ENCODE results near the gene ADGRB2.

ADGRB2 gene

DNA sequence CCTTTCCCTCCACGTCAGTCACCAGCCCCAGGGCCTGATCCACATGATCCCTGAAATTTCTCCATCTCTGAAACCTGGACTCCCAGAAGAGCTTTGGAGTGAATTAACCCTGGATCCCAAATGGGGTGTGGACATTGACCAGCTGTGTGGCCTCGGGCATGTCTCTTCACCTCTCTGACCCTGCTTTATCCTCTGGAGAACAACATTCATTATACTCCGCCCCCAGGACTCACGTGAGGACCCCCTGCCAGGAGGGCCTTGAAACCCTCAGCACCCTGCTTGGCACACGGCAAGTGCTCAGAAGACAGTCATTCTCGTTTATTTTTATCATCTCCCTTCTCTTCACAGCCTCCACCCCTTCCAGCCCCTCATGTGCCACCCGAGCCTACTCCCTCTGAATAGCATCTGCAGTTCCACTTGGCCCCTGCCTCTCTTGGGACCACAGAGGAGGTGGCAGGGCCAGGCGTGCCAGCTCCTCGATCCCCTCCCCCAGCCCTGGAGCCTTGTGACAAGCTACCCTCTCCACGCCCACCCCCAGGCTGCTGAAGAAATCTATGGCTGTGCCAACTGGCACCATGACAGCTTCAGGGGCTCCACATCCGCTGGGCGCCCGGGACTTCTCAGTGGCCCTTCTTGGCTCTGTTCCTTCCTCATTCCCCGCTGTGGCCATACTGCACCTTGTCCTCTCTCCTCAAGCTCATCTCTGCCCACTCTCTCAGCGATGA is 18.0 kb downstream of the ADGRB2 start:
- ATAC-seq, result no peak

DNA sequence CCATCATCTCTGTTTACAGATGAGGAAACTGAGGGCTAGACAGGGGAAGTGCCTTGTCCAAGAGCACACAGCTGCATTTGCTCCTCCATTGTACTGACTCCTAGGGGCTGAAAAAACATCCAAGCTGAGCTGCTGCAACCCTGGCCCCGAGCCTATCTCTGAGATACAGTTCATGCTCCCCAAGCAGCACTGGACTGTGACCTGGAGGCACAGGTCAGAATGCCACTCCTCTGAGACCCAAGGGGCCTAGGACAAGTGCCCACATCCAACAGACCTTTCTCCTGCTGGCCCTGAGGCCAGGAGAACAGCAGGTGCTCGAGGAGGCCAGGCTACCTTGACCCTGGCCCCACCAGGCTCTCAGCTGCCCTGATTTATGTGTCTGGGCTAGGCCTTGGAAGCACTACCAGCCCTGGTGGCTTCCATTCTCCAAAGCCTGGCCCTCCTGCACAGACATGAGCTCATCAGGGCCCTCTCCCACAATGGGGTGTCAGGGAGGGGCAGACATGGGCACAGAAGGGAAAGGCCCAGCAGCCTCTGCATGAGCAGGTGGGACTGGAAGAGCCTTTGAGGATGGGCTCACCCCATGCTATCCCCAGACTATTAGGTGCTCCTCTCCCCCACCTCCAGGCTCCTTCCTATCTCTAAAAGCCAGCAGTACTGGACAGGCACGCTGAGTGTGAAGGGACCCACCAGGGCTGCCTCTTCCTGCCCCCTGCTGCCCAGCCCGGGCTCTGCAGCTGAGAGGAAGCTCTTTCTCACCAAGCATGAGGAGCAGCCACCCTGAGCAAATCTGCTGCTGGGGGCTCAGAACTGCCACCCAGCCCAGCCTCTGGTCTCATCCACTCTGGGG is 18.8 kb downstream of the ADGRB2 start:
- peak; percentile 50 to 58 for ATAC-seq

DNA sequence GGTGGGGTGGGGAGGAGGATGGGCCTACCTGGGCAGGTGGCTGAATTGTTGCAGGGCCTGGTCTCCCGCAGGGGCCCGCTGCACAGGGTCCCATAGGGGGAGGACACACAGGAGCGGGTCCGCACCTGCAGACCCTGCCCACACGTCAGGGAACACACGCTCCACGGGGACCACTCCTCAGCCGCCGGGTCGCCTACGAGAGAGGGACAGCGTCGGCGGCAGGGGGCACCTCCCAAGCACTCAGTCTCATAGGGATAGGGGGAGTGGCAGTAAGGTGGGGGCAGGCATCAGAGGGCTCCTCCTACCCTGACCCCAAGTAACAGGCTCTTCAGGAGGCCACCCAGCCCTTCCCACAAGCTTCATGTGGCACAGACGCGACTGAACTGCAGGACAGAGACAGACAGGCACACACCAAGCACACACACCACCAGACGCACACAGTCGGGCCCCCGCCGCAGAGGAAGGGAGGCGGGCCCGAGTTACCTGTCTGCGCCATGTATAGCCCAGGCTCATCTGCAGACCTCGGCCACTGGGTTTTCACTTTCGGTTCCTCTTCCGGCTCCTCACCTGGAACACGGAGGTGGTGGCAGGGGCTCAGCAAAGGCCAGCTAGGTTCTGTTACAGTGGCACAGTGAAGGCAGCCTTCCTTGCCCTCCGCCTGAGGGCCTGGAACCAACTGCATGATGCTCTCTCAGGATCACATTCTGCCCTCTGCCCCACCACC is 19.8 kb downstream of the ADGRB2 start:
- peak in 1 of 2 donors; percentile 14 for ATAC-seq

DNA sequence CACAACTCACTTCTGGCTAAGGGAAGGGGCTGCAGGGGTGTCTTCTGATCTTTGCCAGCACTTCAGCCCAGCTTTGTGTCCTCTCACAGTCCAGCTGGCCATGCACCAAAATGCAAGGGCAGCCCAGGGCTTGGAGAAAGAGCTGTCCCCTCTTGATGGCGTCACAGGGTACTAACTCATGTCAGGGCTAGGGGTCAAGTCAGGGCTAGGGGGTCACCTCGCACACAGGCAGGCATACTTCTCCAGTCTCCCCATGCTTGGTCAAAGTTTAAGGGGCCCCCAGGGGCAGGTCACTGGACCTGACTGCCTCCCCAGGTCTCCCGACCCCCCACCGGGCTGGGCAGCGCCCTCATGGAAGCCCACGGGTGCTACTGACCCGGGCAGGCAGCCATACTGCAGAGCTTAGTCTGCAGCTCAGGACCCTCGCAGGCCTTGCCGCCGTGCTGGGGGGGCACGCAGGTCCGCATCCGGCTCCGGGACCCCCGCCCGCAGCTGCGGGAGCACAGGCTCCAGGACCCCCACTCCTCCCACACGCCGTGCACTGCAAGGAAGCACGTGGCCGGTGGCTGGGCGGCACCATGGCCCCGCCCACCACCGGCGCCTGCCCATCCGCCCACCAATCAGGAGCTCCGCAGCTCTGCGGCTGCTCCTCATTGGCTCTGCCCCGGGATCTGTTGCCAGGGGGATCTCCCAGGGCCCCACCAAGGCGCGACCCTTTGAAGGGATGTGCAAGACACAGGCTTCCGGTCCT is 21.5 kb downstream of the ADGRB2 start:
- no peak for ATAC-seq

DNA sequence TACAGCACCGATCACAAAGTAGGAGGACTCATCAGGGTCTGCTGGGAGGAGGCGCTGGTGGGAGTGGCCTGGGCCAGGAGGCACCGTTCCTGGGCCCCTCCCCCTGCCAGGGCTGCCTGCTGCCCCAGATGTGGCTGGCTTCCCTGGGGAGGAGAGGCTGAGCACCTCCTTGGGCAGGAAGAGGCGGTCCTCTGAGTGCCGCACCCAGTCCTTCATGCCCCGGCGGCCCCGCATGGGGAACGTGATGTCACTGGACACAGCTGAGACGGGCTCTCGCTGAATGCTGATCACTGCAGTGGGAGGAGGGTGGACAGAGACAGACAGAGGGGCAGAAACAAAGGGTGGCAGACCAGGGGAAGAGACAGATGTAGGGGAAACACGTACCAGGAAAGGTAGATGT is 24.8 kb downstream of the ADGRB2 start:
- peak; percentile 55 to 59 for ATAC-seq

DNA sequence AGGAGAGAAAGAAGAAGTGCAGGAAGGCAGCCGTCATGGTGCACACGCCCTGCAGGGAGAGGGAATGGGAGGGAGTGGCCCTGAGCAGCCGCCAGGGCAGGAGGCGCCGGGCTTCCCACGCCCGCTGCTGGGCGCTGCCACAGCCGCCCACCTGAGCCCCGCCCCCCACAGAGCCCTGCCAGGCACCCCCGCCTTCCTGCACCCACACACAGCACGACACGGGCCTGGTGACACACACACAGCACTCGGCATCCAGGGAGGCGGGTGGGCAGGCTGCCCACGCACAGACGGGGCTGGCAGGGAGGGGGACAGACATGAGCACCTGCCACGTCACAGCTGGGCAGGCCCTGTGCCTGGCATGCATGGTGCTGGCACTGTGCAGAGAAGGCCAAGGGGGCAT is 27.5 kb downstream of the ADGRB2 start:
- no peak for ATAC-seq

DNA sequence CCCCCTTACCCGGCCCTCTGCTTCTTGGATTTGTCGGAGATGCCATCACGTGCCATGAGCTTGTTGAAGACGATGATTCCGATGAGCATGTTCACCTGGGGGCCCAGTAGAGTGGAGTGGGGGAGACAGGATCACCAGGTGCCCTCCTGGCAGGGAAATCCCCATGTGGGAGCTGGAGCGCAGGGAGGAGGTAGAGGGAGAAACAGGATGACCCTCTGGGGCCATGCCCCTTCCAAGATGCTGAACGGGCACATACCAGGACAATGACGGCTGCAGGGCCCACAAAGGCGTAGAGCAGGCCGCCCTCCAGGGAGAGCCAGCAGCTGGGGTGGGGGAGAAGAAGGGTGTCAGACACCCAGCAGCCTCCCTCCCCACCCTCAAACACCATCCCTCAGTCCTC is 28.6 kb downstream of the ADGRB2 start:
- no peak for ATAC-seq

DNA sequence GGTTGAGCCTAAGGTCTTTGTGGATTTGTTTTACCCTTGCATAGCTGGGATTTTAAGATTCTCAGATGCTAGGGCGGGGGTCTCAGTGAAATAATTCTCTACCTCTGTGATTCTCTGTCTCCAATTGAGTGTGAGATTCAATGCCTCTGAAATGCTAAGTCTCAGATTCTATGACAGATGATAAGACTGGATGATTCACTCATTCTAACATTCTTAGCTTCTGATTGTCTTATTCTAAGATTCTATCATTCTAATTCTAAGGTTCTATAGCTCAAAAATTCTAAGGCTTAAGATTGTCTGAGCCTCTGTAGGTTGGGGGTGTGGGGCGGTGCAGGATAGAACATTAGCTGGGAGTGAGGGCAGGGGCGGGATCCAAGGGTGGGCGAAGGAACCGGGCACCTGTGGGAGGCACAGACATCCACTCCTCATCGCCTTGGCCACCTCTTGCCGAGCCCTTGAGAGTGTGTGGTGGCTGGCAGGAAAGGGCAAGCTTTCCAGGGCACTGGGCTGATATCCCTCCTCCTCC is 29.5 kb downstream of the ADGRB2 start:
- ATAC-seq, result no peak

DNA sequence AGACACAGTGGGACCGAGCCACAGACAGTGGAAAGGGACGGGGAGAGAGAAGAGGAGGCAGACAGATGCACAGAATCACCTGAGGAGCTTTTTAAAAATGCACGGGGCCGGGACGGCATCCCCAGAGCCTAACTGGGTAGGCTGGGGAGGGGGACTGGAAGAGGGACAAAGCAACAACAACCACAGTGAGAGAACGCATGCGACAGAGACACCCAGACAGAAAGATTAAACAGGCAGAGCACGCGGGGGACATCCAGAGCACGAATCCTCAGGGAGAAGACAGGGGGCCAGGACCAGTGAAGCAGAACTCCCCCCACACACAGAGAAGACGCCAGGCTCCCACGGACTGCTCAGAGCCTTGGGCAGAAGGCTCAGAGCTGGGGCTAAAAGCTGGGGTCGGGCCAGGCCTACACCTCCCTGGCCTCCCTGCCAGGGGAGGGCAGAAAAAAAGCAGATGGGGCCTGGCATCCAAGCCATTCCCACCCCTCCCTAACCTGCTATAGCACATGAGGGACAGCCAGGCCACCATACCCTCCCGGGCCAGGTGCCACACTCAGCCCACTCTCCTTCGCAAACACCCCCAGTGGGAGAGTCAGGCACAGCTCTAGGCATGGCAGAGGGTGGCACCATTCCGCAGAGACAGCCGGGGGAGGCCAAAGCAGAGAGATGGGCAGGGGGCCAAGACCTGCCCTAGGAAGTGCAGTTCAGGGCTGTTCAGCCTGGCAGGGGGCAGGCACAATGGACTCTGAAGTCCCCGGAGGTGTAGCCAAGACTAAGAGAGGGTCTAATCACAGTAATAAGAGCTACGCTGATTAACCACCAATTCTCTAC is 30.5 kb downstream of the ADGRB2 start:
- ATAC-seq, result no peak

DNA sequence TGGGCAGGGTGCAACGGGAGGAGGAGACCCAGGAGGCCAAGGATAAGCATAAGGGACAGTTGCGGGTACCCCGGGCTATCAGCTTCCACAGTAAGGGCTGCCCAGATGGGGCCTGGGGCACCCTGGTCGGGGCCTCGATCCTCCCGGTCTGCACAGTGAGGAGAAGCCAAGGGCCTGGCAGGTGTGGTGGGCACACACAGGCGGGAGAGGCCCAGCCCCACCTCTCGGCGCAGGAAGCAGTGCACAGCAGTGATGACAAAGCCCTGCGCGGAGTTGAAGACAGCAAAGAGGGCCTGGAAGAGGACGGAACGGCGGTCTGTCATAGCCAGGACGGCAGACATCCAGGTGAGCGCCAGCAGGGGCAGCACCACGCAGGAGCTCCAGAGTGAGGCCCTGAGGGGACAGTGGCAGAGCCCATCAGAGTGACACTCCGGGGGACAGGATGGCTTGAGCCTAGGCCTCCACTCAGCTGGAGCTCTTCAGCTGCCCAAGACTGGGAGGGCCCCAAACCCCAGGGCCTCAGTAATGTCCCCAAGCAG is 31.3 kb downstream of the ADGRB2 start:
- no peak for ATAC-seq

DNA sequence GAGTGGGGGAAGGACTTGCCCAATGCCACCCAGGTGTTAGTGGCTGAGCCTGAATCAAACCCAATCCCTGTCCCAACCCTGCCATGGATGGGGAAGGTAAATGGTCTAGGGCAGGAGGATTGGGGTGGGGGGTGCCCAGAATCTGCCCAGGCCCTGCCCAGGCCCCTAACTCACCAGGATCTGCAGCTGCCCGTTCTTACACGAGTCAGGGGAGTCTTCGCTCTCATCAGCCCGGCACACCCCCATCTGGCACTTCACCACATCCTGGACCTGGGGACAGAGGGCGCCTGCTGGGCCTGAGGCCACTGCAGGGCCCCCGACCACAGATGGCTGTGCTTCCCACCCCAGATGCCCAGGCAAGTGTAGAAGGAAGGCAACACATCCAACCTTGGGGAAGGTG is 31.8 kb downstream of the ADGRB2 start:
- ATAC-seq, result no peak

DNA sequence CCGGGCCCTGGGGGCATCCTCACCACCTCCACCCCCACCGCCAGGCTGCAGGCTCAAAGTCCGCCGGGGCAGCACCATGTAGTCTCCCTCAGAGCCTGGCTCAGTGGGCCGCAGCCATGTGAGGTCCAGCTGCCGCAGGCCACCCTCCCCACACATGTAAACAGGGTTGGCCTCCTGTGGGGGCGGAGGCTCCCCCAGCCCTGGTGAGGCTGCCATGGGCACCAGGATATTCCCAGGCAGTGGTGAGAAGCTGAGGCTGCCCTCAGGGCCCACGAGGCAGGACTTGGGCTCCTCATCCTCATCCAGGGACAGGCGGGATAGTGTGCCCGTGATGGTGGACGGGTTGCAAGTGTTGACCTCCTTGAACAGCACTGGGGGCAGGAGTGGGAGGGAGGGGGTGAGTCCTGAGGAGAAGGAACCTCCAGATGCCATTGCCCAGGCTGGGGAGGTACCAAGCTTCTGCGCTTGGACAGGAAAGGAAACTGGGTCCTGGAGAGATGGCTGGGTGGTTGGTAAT is 33.0 kb downstream of the ADGRB2 start:
- ATAC-seq, result no peak

DNA sequence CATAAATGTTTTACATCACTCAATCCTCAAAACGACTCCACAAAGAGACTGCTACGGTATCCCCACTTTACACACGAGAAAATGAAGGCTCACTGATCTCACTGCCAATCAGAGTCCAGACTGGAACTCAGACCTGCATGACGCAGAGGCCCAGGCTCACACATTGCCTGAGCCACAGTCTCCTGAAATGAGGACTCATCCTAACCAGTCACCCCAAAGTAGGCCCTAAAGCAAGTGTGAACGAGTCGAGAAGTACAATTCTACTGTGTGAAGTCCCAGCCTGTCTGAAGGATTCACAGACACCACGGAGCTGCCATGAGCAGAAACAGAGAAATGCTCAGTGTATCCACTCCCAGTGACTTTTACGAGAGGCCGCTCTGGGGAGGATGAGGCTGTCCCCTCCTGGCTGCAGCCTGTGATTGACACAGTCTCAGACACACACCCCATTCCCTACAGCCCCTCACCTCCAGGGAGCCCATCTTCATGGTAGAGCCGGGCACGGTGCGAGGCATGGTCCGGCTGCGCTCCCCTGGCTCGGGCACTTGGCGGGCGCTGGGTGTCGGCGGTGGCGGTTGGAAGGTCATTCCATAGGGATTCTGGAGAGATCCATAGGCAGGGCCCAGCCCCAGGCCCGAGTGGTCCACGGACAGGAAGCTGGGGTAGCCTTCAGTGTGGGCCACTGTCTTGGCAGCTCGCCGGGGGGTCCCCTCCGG is 33.6 kb downstream of the ADGRB2 start:
- no peak for ATAC-seq

DNA sequence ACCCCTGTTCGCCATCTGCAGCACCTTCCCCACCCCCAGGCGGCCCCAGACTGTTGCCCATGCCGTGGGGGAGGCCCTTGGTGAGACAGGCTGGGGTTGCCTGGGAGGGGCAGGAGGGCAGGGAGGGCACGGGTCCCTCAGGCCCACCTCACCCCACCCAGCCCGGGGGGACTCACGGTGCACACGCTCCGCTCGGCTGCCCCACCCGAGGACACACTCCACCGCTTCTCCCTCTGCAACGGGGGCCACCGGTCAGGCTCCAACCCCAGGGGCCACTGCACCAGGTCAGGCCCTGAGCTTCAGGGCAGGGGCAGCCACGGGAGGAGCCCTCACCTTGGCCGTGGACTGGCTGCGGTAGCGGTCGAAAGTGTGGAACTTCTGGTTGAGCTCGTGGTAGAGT is 36.3 kb downstream of the ADGRB2 start:
- no peak for ATAC-seq

DNA sequence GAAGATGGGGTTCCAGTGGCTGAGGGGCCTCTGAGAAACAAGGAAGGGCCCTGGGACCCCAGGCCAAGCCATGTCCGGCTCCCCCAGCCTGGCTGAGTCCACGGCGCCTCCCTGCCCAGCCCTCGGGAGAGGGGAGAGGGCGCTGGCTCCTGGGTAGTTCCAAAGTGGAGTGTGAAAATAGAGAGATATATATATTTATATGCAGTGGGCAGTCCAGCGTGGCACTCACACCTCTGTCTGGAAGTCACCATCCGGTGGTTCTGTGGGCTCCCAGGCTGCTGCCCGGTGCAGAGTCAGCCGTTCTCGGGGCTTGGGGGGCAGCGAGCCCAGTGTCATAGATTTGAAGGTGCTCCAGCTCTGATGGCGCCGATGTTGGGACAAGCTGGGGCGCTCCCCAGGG is 36.9 kb downstream of the ADGRB2 start:
- ATAC-seq, result no peak

DNA sequence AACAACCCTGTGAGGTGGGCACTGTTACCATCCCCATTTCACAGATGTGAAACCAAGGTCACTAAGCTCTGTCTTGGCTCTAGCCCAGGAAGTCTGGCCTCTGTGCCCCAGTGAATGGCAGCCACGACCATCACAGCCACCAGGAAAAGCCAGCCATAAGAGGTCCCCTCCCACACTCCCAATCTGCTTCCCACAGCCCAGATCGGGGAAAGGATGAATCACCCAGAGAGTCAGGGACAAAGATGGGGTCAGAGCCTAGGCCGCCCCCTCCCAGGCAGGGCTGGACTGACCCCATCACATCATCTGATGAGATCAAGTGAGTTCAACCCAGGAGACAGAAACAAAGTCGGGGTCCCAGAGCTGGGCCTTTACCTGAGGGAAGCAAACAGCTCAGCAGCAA is 37.4 kb downstream of the ADGRB2 start:
- no peak for ATAC-seq

DNA sequence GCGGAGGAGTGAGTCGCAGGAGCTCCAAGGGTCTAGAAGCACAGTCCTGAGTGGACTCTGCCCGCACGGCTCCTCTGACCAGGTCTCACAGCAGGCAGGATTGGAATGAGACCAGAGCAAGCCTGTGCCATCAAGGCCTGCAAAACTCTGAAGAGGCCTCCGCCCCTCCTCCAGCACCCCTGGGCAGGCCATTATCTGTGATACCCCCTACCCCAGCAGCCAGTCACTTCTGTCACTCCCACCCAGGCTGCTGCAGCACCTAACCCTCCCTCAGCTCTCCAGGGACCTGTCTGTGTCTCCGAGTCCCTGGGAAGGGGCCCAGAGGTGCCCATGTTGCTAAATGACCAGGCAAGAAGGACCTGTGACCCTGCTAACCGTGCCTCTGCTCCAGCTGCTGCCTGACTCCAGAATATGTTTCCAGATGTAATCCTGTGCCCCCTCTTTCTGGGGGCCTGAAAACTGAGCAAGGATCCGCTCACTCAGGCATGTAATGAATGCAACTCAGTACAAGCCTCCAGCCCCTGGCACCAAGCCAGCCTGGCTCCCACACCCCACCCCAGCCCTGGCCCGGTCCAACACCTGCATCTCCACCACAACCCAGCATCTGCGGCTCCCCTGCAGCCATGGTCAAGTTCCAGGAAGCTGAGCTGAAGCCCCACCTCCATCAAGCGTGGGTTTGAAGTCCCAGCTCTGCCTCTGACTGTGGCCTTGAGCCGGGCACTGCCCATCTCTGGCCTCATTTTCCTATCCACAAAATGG is 38.2 kb downstream of the ADGRB2 start:
- ATAC-seq, result no peak

DNA sequence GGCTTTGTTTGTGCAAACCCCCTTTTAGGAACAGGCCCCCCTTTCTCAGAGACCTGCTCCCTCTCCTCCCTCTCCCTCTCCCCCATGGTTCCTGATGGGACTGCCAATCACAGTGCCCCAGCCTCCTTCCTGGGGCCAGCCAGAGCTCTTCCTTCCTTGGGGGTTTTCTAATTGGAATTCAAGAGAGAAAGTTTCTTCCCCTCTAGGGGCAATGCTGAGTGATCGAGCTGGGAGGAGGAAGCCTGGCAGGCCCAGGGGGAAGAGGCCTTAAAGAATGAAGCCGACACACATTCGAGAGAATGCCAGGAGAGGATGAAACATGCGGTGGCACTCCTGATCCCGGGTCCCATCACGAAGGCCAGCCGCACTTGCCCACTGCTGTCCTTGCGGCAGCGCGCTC is 39.0 kb downstream of the ADGRB2 start:
- no peak for ATAC-seq

DNA sequence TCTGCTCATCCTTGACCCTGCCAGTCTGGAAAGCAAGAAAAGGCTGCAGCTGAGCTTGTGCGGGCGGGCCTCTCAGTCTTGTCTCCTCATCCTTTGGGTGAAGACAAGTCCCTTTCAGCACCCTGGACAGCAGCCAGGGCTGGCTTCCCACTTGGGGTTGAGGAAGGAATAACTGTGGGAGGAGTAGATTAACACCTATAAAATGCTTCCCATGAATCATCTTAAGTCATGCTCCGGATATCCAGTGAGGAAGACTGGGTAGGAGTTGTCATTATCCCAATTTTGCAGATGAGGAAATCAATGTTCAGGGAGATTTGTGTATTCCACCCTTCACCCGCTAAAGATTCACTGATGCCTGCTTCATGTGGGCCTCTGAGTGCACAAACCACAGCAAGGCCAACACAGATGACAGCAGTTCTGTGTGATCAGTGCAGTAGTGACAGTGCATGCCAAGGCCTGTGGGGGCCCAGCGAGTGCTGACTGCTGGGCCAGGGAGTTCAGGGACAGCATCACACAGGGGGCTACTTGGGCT is 40.2 kb downstream of the ADGRB2 start:
- ATAC-seq, result no peak
